ENCODE measurements around the gene JOSD1. TPM values are rescaled to one million over a fixed set of nuclear protein-coding genes. Genes with fewer than 3 reads are reported as not detected.

Gene JOSD1
- total and polyA plus RNA-seq, 10 of the 15 experiments (the other 5 are each of a cell fraction or from before 2014, with no cell fraction given) = 6.2 to 54.6 (median 40.5) TPM

- TF ChIP-seq FOXK2 (IDR thresholded peaks at IDR 0.05) = no peak; the same call in 1 of the 2 replicates
- peak; percentile 59; the same call in 1 of the 2 replicates for TF ChIP-seq SMC3 (IDR thresholded peaks at IDR 0.05; ENCODE audit: borderline replicate concordance, low read length)
- peak; percentile 87 for TF ChIP-seq MAX (IDR thresholded peaks at IDR 0.05; ENCODE audit: low read depth, low read length)
- no peak for TF ChIP-seq ZNF384 (IDR thresholded peaks at IDR 0.05; ENCODE audit: borderline replicate concordance, low read depth, low read length)
- no peak for TF ChIP-seq NRF1 (conservative IDR thresholded peaks at IDR 0.05; ENCODE audit: low read depth, low read length)
- TF ChIP-seq SMARCA5 (IDR thresholded peaks at IDR 0.05) = peak; percentile 96
- TF ChIP-seq E2F8 (IDR thresholded peaks at IDR 0.05; ENCODE audit: low read depth, partially characterized antibody) = peak; percentile 66
- TF ChIP-seq YY1 (IDR thresholded peaks at IDR 0.05; ENCODE audit: low read depth, low read length) = peak; percentile 99
- TF ChIP-seq, protein P1, sequence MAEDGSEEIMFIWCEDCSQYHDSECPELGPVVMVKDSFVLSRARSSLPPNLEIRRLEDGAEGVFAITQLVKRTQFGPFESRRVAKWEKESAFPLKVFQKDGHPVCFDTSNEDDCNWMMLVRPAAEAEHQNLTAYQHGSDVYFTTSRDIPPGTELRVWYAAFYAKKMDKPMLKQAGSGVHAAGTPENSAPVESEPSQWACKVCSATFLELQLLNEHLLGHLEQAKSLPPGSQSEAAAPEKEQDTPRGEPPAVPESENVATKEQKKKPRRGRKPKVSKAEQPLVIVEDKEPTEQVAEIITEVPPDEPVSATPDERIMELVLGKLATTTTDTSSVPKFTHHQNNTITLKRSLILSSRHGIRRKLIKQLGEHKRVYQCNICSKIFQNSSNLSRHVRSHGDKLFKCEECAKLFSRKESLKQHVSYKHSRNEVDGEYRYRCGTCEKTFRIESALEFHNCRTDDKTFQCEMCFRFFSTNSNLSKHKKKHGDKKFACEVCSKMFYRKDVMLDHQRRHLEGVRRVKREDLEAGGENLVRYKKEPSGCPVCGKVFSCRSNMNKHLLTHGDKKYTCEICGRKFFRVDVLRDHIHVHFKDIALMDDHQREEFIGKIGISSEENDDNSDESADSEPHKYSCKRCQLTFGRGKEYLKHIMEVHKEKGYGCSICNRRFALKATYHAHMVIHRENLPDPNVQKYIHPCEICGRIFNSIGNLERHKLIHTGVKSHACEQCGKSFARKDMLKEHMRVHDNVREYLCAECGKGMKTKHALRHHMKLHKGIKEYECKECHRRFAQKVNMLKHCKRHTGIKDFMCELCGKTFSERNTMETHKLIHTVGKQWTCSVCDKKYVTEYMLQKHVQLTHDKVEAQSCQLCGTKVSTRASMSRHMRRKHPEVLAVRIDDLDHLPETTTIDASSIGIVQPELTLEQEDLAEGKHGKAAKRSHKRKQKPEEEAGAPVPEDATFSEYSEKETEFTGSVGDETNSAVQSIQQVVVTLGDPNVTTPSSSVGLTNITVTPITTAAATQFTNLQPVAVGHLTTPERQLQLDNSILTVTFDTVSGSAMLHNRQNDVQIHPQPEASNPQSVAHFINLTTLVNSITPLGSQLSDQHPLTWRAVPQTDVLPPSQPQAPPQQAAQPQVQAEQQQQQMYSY (CRISPR knock-in tag; IDR thresholded peaks at IDR 0.05) = no peak
- TF ChIP-seq SIN3A (IDR thresholded peaks at IDR 0.05; ENCODE audit: low read depth, low read length) = peak; percentile 90
- no peak for TF ChIP-seq NR2C2 (IDR thresholded peaks at IDR 0.05; ENCODE audit: borderline replicate concordance, control insufficient read depth, insufficient read length, low read depth)
- no peak for TF ChIP-seq NFYB (IDR thresholded peaks at IDR 0.05; ENCODE audit: insufficient read depth, low read depth, low read length)
- TF ChIP-seq SMAD5 (IDR thresholded peaks at IDR 0.05; ENCODE audit: low read depth) = peak; percentile 88
- peak; percentile 68; the same call in 1 of the 2 replicates for TF ChIP-seq CBFB (IDR thresholded peaks at IDR 0.05; ENCODE audit: low read depth)
- no peak for TF ChIP-seq KDM1A (IDR thresholded peaks at IDR 0.05; ENCODE audit: borderline replicate concordance)
- TF ChIP-seq, protein P2, sequence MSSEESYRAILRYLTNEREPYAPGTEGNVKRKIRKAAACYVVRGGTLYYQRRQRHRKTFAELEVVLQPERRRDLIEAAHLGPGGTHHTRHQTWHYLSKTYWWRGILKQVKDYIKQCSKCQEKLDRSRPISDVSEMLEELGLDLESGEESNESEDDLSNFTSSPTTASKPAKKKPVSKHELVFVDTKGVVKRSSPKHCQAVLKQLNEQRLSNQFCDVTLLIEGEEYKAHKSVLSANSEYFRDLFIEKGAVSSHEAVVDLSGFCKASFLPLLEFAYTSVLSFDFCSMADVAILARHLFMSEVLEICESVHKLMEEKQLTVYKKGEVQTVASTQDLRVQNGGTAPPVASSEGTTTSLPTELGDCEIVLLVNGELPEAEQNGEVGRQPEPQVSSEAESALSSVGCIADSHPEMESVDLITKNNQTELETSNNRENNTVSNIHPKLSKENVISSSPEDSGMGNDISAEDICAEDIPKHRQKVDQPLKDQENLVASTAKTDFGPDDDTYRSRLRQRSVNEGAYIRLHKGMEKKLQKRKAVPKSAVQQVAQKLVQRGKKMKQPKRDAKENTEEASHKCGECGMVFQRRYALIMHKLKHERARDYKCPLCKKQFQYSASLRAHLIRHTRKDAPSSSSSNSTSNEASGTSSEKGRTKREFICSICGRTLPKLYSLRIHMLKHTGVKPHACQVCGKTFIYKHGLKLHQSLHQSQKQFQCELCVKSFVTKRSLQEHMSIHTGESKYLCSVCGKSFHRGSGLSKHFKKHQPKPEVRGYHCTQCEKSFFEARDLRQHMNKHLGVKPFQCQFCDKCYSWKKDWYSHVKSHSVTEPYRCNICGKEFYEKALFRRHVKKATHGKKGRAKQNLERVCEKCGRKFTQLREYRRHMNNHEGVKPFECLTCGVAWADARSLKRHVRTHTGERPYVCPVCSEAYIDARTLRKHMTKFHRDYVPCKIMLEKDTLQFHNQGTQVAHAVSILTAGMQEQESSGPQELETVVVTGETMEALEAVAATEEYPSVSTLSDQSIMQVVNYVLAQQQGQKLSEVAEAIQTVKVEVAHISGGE (CRISPR knock-in tag; IDR thresholded peaks at IDR 0.05) = peak; percentile 79
- TF ChIP-seq SRF (IDR thresholded peaks at IDR 0.05; ENCODE audit: low read depth in 2 of 2, low read length in 2 of 2) = peak in 1 of 2 experiments; percentile 73; a peak in 2 of 4 replicates
- no peak for TF ChIP-seq IRF5 (IDR thresholded peaks at IDR 0.05; ENCODE audit: borderline replicate concordance)
Measured at GRCh38 chr22:38681582-38682335, 19.0 kb downstream of the JOSD1 start, which contains the start of gene TOMM22 (continued).
